Measurements from ENCODE around the gene RPS27. TPM values are rescaled to one million over a fixed set of nuclear protein-coding genes. Genes with fewer than 3 reads are reported as not detected.

The RPS27 gene
- total RNA-seq = 2,325 and 2,353 TPM in 2 replicates

DNA sequence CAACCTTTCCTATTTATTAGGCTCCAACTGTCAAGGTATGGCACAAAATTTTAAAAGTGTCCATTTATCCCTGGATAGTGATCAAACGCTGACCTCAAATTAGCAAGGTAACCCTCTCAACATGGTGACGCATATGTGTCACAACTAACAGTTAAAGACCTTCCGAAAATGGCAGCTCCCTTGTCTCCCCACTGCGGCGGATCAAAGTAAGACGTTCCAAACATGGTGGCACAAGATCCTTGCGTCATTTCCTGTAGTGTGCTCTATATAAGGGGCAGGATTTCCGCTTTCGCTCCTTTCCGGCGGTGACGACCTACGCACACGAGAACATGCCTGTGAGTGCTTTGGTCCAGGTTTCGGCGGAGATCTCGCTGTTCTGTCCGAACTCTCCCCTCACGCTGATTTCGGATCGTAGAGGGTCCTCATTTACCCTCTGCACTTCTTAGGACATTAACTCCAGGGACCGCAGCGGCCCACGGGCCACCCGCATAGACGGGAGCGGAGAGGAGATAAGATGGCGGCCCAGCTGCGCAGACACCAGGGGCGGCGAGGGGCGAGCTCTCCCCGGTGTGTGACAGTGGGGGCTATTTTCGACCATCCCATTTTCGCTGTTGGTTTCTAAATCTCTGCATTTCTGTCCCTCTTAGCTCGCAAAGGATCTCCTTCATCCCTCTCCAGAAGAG is at the start of gene RPS27:
TSS of gene RPS27 (plus strand) at position 295 of the 683 bp plus-strand sequence. CDS start at position 330, 35 bp downstream.

DNA sequence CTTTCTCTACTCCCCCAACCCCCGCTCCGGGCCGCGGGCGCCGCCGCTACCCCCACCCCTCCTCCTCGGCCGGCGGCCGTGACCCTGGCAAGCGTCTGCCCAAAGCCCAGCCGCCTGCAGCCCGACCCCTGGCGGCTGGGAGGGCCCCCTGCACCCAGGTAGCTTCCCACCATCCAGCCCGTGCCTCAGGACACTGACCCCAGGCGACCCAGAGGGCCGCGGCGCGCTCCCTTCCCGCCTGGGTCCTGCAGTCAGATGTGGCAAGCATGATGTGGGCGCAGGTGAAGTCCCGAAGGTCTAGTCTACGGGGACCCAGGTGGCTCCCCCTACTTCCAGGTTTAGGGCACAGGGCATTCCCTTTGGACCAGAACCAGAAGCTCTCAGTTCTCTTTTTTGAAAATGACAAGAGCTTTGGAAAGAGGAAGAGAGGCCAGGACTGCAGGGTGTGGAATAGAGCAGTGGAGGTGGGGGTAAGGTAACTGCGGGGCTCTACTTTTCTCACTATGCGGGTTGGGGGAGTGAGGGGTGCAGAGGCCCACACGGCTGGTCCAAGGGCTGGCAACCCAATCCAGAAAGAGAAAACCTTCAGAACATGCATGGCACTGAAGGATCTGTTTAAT is 43.8 kb upstream of the RPS27 start, which contains the start of gene DENND4B:
TSS of gene DENND4B (minus strand) at position 97 of the 620 bp plus-strand sequence. CDS start 2,344 bp downstream, outside the sequence.

DNA sequence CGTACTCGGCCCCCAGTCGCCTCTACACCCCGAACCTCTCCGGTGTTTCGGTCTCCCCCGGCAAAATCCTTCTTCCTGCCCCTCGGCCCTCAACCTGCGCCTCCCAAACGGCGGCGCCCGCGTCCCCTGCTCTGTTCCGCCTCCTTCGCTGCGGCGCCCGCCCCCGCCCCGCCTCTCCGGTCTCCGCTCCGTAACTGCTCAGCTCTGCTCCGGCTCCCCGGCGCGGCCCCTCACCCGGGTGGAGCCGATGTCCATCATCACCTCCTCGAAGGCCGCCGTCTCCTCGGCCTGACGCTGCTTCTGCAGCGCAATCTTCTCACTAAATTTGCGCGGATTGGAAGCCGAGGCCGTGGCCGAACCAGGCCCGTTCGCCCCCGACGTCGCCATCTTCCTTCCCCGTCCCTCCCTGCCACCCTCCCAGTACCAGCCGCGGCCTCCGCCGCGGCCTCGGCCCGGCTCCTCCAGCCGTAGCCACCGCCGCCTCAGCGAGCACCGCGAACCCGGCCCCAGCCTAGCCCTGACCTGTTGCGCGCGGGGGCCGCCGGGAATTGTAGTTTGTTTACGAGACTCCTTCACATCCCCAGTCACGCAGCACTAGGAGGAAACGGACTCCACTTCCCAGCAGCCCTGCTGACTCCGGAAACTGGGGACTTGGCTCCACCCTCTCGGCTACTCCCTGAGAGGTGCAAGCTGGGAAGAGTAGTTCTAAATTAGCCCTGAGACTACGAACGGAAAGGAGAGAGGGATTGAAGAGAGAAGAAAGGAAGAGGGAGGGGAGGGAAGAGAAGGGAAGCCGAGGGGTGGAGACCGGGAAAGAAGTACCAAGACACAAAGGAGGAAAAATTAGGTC is 32.2 kb upstream of the RPS27 start, which contains the start of gene CRTC2:
TSS of gene CRTC2 (minus strand) at position 502 of the 850 bp plus-strand sequence. CDS start at position 387, 115 bp downstream.

DNA sequence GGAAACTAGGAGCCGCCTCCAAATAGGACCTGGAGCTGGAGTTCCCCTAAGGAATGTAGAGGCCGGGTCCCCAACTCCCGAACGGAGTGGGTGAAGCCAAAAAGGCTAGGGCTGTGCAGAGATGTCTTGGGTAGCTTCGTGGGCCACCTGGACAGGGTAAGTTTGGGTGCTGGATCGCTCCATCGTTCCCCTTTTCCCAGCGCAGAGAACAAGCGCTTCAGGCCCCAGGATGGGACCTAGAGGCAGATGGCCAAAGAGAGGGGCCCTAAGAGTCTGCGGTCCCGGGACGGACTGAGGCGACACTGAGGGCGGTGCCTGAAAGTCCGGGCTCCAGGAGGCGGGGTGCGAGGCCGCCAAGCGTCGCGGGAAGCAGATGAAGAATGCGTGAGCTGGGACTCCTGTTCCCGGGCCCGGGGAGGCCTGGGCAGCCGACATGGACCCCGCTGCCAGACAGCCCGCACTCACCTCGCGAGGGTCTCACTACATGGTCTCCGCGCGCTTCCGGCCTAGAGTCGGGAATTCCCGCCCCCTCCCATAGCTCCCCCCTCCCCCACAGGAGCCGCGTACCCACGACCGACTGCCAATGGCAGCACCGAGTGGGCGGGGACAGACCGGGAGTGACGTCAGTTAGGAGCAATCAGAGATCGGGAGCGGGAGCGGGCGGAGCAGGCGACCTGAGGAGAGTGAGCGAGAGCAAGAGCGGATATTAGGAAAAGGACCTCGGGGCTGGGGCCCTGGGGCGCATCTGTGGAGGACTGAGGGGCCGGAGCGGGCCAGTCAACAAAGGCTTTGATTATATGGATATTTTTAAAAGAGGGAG is 27.3 kb upstream of the RPS27 start, which contains the start of gene SLC39A1:
TSS of gene SLC39A1 (minus strand) at position 508 of the 820 bp plus-strand sequence. CDS start 822 bp downstream, outside the sequence.

DNA sequence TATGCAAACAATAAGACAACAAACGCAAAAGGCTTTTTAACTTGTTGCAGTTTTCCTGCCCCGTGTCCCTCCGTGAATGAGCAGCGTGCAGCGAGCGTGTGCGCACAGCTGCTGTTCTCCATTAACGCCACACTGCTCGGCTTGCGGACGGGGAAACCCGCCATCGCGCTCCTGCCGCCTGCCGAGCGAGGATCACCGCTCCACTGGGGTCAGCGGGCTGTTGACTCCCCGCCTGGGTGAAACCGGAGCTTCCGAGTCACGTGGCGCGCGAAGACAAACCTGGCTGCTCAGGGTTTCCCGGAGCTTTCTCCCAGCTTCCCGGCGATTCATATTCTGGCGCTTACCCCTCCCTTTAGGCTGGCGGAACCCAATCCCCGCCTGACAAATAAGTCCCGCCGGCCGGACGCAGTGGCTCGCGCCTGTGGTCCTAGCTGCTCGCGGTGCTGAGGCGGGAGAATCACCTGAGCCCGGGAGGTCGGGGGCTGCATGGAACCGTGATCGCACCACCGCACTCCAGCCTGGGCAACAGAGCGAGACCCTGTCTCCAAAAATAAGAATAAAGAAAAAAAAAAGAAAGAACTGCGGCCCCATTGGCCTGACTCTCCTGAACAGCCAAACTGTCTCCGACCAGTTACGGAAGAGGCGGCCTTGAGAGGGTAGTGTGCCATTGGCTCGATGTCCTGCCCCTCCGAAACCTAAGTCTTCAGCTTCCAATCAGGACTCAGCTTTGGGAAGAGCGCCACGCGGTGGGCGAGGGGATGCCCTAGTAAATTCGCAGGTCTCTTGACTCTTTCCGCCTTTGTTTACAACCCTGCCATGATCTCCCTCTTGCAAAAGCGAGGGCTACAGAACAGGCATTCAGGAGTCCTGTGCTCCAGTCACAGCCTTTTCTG is 23.2 kb upstream of the RPS27 start, which contains the start of gene CREB3L4:
TSS of gene CREB3L4 (plus strand) at position 796 of the 893 bp plus-strand sequence. CDS start 624 bp downstream, outside the sequence.

DNA sequence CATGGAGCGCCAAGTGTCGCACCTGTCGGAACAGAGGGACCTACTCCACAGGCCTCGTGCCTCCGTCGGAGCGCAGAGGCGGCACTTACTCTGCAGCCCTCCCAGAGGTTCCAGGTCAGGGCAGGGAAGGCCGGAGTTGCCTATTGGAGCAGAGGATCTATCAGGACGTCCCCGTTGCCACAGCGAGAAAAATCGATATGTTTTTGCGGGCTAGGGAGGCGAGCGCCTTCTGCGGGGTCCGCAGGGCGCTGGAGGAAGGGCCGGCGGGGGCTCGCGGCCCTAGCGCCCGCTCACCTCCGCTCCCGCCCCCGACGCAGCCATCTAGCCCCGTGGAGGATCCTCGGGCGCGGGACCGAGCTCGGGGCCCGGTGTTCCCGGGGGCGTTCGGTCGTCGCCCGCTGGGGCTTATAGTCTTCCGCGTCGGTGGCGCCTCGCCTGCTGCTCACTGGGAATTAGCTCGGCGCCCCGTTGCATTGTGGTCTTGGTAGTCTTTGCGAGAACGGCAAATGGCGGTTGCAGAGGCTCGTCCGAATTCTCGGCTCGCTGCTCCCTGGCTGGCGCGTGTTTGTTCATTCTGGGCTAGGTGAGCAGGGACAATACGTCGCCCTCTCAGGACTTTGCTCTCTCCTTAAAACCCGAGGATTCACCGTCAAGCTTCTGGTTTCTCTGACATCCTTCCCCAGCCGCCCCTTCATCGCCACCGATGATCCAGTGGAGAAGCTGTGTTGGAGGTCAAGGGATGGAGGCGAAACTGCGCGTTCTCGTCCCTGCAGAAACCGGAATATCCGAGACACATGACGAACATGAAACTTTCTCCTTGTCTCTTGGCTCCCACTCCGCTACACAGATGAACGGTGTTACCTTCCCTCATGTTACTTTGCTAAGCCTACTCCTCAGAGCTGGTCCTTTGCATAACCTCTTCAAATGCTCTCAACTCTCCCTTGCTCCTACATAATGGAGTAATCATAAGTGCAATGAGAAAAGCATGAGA is 13.0 kb upstream of the RPS27 start, which contains the start of gene JTB:
TSS of gene JTB (minus strand) at position 425 of the 991 bp plus-strand sequence. CDS start at position 3, 422 bp downstream.

DNA sequence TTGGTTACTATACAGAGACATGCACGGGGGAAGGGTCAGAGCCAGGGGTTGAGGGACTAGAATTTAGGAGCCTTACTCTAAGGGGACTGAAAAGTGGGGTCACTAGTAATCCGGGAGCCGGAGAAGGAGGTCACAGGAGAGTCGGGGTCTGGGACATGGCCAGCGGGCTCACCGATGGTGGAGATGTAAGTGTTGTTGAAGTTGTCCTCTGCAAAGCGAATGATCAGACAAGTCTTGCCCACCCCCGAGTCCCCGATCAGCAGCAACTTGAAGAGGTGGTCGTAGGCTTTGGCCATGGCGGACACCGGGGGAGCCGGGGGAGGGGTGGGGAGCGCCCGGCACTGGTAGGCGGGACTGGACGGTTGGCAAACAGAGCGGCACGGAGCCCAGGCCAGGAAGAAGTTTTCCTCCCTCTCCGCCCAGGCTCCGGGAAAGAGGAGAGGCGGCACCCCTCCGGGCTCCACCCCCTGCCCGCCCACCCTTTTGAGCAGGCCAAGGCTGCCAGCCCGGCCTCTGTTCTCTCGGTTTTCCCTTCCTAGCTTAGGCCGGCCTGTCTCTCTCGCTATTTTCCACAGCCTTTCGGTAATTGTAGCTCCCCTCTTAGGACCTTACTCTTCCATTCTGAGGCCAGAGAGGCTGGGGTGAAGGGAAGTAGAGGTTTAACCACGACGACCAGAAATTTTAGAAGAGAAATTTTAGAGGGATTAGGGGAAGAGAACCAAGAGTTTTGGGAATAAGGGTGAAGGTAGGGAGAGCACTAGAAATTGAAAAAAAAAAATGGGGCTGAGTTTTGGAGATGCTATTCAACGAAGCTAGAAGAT is 4.4 kb upstream of the RPS27 start, which contains the start of gene RAB13:
TSS of gene RAB13 (minus strand) at position 399 of the 821 bp plus-strand sequence. CDS start at position 296, 103 bp downstream.

Other genes with a start within 250 kb of the RPS27 start
- gene SLC27A3, start 215.4 kb upstream of the RPS27 start, total RNA-seq = 11.3 and 19.6 TPM in 2 replicates
- 4.2 and 8.8 TPM in 2 replicates for gene GATAD2B, start 67.8 kb upstream of the RPS27 start, total RNA-seq
- gene DENND4B, start 44.0 kb upstream of the RPS27 start, total RNA-seq = 16.4 and 17.9 TPM in 2 replicates
- 11.1 and 15.9 TPM in 2 replicates for gene CRTC2, start 32.1 kb upstream of the RPS27 start, total RNA-seq
- 92.6 and 96.6 TPM in 2 replicates for gene SLC39A1, start 27.2 kb upstream of the RPS27 start, total RNA-seq
- 9.4 and 12.8 TPM in 2 replicates for gene CREB3L4, start 22.9 kb upstream of the RPS27 start, total RNA-seq
- 191 and 223 TPM in 2 replicates for gene JTB, start 13.1 kb upstream of the RPS27 start, total RNA-seq
- 23.6 and 34.6 TPM in 2 replicates for gene RAB13, start 4.4 kb upstream of the RPS27 start, total RNA-seq
- not detected in 2 replicates for gene NUP210L, start 164.3 kb downstream of the RPS27 start, total RNA-seq
- 358 and 470 TPM in 2 replicates for gene TPM3, start 201.3 kb downstream of the RPS27 start, total RNA-seq
- not detected in 2 replicates for gene CFAP141, start 215.6 kb downstream of the RPS27 start, total RNA-seq
- gene UBAP2L, start 230.2 kb downstream of the RPS27 start, total RNA-seq = 58.8 and 82.0 TPM in 2 replicates